Activated B cell treated with CpG ODN at 0.5 μM for 24 hours (primary cell): ENCODE measurements around the gene ECPAS. TPM values are rescaled to one million over a fixed set of nuclear protein-coding genes. Genes with fewer than 3 reads are reported as not detected.

Experiments used
- ATAC-seq: fragments of 200-7000 bp; cut with Tn5 transposase; one replicate; pipeline ENCODE4 v1.10.0; 2021; ENCODE audit warnings: low read depth, mild to moderate bottlenecking, moderate library complexity
- CTCF ChIA-PET: fragments of 350-600 bp; sonication (Branson Sonifier 250); formaldehyde crosslinking; loops from one replicate; lab custom pipeline; 2021; ENCODE audit warnings: antibody characterized with exemption; lab: Charles Lee
- POLR2A ChIA-PET: fragments of 350-600 bp; sonication (Branson Sonifier 250); formaldehyde crosslinking; loops from one replicate; lab custom pipeline; 2021; ENCODE audit warnings: antibody characterized with exemption; lab: Charles Lee
- DNase-seq: peaks from one replicate; pipeline ENCODE4 v3.0.0; 2022
- H3K27ac Mint-ChIP-seq: one replicate; pipeline ENCODE4 v1.8.0; 2020; ENCODE audit warnings: mixed read lengths
- H3K27me3 Mint-ChIP-seq: one replicate; pipeline ENCODE4 v1.8.0; 2021; ENCODE audit warnings: mixed read lengths
- H3K36me3 Mint-ChIP-seq: one replicate; pipeline ENCODE4 v1.8.0; 2021; ENCODE audit warnings: low read depth, mixed read lengths
- H3K4me1 Mint-ChIP-seq: one replicate; pipeline ENCODE4 v1.8.0; 2021; ENCODE audit warnings: mixed read lengths
- H3K4me3 Mint-ChIP-seq: one replicate; pipeline ENCODE4 v1.8.0; 2020; ENCODE audit warnings: mild to moderate bottlenecking, mixed read lengths
- H3K9me3 Mint-ChIP-seq: one replicate; pipeline ENCODE4 v1.8.0; 2020; ENCODE audit warnings: mixed read lengths
- CTCF ChIP-seq: fragments of 200-600 bp; IDR thresholded peaks from one replicate; pipeline ENCODE4 v1.8.0; 2022; ENCODE audit warnings: antibody characterized with exemption, mild to moderate bottlenecking
- intact Hi-C: fragments of 100-400 bp; cut with micrococcal nuclease; formaldehyde crosslinking; loops from one replicate; pipeline ENCODE4 v1.15.1; 2024
- total RNA-seq: library from RNA; stranded (reverse); gene quantifications from 2 replicates; pipeline ENCODE4 v1.2.3, GENCODE V29; 2022

Gene ECPAS
- 74.2 and 81.9 TPM in 2 replicates for total RNA-seq

GRCh38 chr9:111483858-111484571 lies at the start of gene ECPAS:
Gene ECPAS, minus strand, starts transcription at chr9:111484383. Its CDS starts 11,465 bp downstream, at chr9:111472918.
- H3K27ac Mint-ChIP-seq, result peak within 1 kb of the TSS; percentile 86
- ChIA-PET POLR2A (interaction anchor here (0.7 to 2.2 kb wide), 5 partner anchors 43 to 1881 kb away, joined by 3 to 10 read pairs (median 5); partner anchors contain the start of genes DNAJC25, HSDL2 and KIAA1958), CTCF (no interaction called here)
- peaks cover 26% of the 10 kb centered on the region for H3K4me1 Mint-ChIP-seq
- intact Hi-C loops, result loop anchor here (1.0 to 10.0 kb wide), 9 partner anchors 41 to 1927 kb away; partner anchors contain the start of genes C9orf43, CDC26, DNAJC25 and GNG10
- TF ChIP-seq CTCF, result no peak
- H3K36me3 Mint-ChIP-seq, result peaks cover 2% of the 10 kb centered on the region
- H3K9me3 Mint-ChIP-seq, result no peaks in the 10 kb centered on the region
- peaks cover 4% of the 10 kb centered on the region for H3K27me3 Mint-ChIP-seq
- peak; percentile 77 for DNase-seq
- peak; percentile 66 for ATAC-seq
- H3K4me3 Mint-ChIP-seq, result peak within 1 kb of the TSS; percentile 88

GRCh38 chr9:111533099-111533790 lies 49.1 kb upstream of the ECPAS start:
- Mint-ChIP-seq H3K9me3 (peaks cover 8% of the 10 kb centered on the region), H3K4me3 (no peak overlapping the region), H3K4me1 (no peaks in the 10 kb centered on the region), H3K27ac (no peak overlapping the region), H3K36me3 (peaks cover 25% of the 10 kb centered on the region), H3K27me3 (no peaks in the 10 kb centered on the region)
- intact Hi-C loops, result no loop called here
- ATAC-seq (no peak), DNase-seq (no peak)
- no peak for TF ChIP-seq CTCF
- POLR2A ChIA-PET, result no interaction called here
- CTCF ChIA-PET, result no interaction called here

GRCh38 chr9:111531716-111532115 lies 47.5 kb upstream of the ECPAS start:
- DNase-seq (no peak), ATAC-seq (no peak)
- CTCF ChIA-PET, result interaction anchor here (0.6 kb wide), 1 partner anchor 694 kb away, joined by 3 read pairs; no protein-coding TSS in a partner anchor
- H3K4me3 Mint-ChIP-seq, result no peak overlapping the region
- peaks cover 16% of the 10 kb centered on the region for H3K36me3 Mint-ChIP-seq
- POLR2A ChIA-PET, result no interaction called here
- peaks cover 6% of the 10 kb centered on the region for H3K9me3 Mint-ChIP-seq
- TF ChIP-seq CTCF, result no peak
- H3K27ac Mint-ChIP-seq, result no peak overlapping the region
- no peaks in the 10 kb centered on the region for H3K27me3 Mint-ChIP-seq
- no peaks in the 10 kb centered on the region for H3K4me1 Mint-ChIP-seq
- intact Hi-C loops, result no loop called here

- Mint-ChIP-seq H3K36me3 (peaks cover 10% of the 10 kb centered on the region), H3K4me3 (no peak overlapping the region), H3K27ac (no peak overlapping the region), H3K4me1 (peaks cover 12% of the 10 kb centered on the region), H3K9me3 (no peaks in the 10 kb centered on the region), H3K27me3 (no peaks in the 10 kb centered on the region)
- ChIA-PET POLR2A (no interaction called here), CTCF (no interaction called here)
- no peak for ATAC-seq
- TF ChIP-seq CTCF, result no peak
- intact Hi-C loops, result no loop called here
- DNase-seq, result no peak
Observed at GRCh38 chr9:111529787-111530186, 45.6 kb upstream of the ECPAS start.

- peaks cover 16% of the 10 kb centered on the region for H3K4me1 Mint-ChIP-seq
- intact Hi-C loops, result no loop called here
- CTCF ChIA-PET, result no interaction called here
- no peak for DNase-seq
- H3K9me3 Mint-ChIP-seq, result no peaks in the 10 kb centered on the region
- peaks cover 3% of the 10 kb centered on the region for H3K36me3 Mint-ChIP-seq
- ATAC-seq, result no peak
- no peak overlapping the region for H3K4me3 Mint-ChIP-seq
- TF ChIP-seq CTCF, result no peak
- no peak overlapping the region for H3K27ac Mint-ChIP-seq
- POLR2A ChIA-PET, result no interaction called here
- peaks cover 14% of the 10 kb centered on the region for H3K27me3 Mint-ChIP-seq
Observed at GRCh38 chr9:111527347-111527746, 43.2 kb upstream of the ECPAS start.
